ENCODE measurements around the gene PCGF3.
"Not testable (repeated sequence)": the region's sequence is repeated elsewhere in the genome, so short reads cannot be mapped to it uniquely, and the experiment has no call there.

DNA sequence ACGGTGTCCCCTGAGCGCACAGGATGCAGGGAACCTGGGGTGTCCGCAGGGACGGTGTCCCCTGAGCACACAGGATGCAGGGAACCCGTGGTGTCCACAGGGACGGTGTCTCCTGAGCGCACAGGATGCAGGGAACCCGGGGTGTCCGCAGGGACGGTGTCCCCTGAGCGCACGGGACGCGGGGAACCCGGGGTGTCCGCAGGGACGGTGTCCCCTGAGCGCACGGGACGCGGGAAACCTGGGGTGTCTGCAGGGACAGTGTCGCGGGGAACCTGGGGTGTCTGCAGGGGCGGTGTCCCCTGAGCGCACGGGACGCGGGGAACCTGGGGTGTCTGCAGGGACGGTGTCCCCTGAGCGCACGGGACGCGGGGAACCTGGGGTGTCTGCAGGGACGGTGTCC is 30.9 kb downstream of the PCGF3 start:
- TF ChIP-seq CEBPB (IDR thresholded peaks at IDR 0.05; ENCODE audit: borderline replicate concordance in 1 of 2, low read depth in 2 of 2, low read length in 2 of 2); BHLHE40 (IDR thresholded peaks at IDR 0.05; ENCODE audit: borderline replicate concordance in 1 of 2, low read depth in 2 of 2, low read length in 1 of 2); CBX5 (IDR thresholded peaks at IDR 0.05; ENCODE audit: low read depth): not testable (repeated sequence)

All from GM12878 (cell line).